Measurements from ENCODE around the gene CCDC158.

- TF ChIP-seq POLR2A (IDR thresholded peaks at IDR 0.05): no peak
- no peak for TF ChIP-seq EP300 (IDR thresholded peaks at IDR 0.05)
These were observed 10.3 kb downstream of the CCDC158 start for GRCh38 chr4:76410636-76411035.

Data from ovary (tissue), 1 donor.